ENCODE measurements around the gene UMPS.

Gene UMPS

GRCh38 chr3:124764746-124765145 is 34.5 kb downstream of the UMPS start:
- no peak for FAIRE-seq

GRCh38 chr3:124765197-124765840 is 35.1 kb downstream of the UMPS start:
- no peak for FAIRE-seq

GRCh38 chr3:124766113-124767095 is 36.2 kb downstream of the UMPS start:
- FAIRE-seq, result no peak

- FAIRE-seq, result no peak
Observed at GRCh38 chr3:124767264-124767663, 37.0 kb downstream of the UMPS start.

- no peak for FAIRE-seq
Observed at GRCh38 chr3:124767691-124768090, 37.4 kb downstream of the UMPS start.

GRCh38 chr3:124768812-124769211 is 38.6 kb downstream of the UMPS start:
- FAIRE-seq, result no peak

GRCh38 chr3:124769462-124769861 is 39.2 kb downstream of the UMPS start:
- FAIRE-seq, result no peak

GRCh38 chr3:124770336-124771082 is 40.3 kb downstream of the UMPS start:
- no peak for FAIRE-seq

GRCh38 chr3:124771083-124771445 is 40.8 kb downstream of the UMPS start:
- FAIRE-seq, result no peak

- FAIRE-seq, result no peak
Observed at GRCh38 chr3:124772081-124772831, 42.0 kb downstream of the UMPS start.

GRCh38 chr3:124773351-124774326 is 43.4 kb downstream of the UMPS start:
- FAIRE-seq, result no peak

- FAIRE-seq, result no peak
Observed at GRCh38 chr3:124774327-124774718, 44.1 kb downstream of the UMPS start.

- no peak for FAIRE-seq
Observed at GRCh38 chr3:124774841-124775402, 44.7 kb downstream of the UMPS start.

GRCh38 chr3:124775877-124776276 is 45.6 kb downstream of the UMPS start:
- FAIRE-seq, result no peak

- FAIRE-seq, result no peak
Observed at GRCh38 chr3:124776856-124777255, 46.6 kb downstream of the UMPS start.

- FAIRE-seq, result no peak
Observed at GRCh38 chr3:124777762-124778470, 47.7 kb downstream of the UMPS start.

- FAIRE-seq, result no peak
Observed at GRCh38 chr3:124779116-124779515, 48.9 kb downstream of the UMPS start.

- no peak for FAIRE-seq
Observed at GRCh38 chr3:124779751-124780191, 49.5 kb downstream of the UMPS start.

- no peak for FAIRE-seq
Observed at GRCh38 chr3:124780356-124780755, 50.1 kb downstream of the UMPS start.
